ENCODE data around the gene LAMC1.

GRCh38 chr1:183155939-183156338 lies 132.7 kb downstream of the LAMC1 start:
- TF ChIP-seq CTCF (IDR thresholded peaks at IDR 0.05): no peak
- TF ChIP-seq POLR2AphosphoS5 (IDR thresholded peaks at IDR 0.05): no peak
- no peak for TF ChIP-seq POLR2A (IDR thresholded peaks at IDR 0.05)
